WTC11 (cell line): ENCODE data around the gene IMMT. TPM values are rescaled to one million over a fixed set of nuclear protein-coding genes. Genes with fewer than 3 reads are reported as not detected.

Experiments used
- ATAC-seq: fragments of 200-7000 bp; cut with Tn5 transposase; 2 replicates; pipeline ENCODE4 v1.10.0; 2021; ENCODE audit warnings: mild to moderate bottlenecking, moderate library complexity
- CTCF ChIA-PET: fragments of 300-600 bp; sonication (Branson Sonifier 250); formaldehyde crosslinking; loops from one replicate; lab custom pipeline; 2021; ENCODE audit warnings: antibody characterized with exemption; lab: Charles Lee
- POLR2A ChIA-PET: fragments of 350-600 bp; sonication (Branson Sonifier 250); formaldehyde crosslinking; loops from one replicate; lab custom pipeline; 2021; ENCODE audit warnings: antibody characterized with exemption; lab: Charles Lee
- DNase-seq: peaks from one replicate; pipeline ENCODE4 v3.0.0; 2021; ENCODE audit warnings: low spot score
- H3K27ac Mint-ChIP-seq: 2 replicates; pipeline ENCODE4 v1.8.0; 2021; ENCODE audit warnings: mixed read lengths
- H3K27me3 Mint-ChIP-seq: 2 replicates; pipeline ENCODE4 v1.8.0; 2021; ENCODE audit warnings: low read depth, mild to moderate bottlenecking, moderate library complexity, mixed read lengths
- H3K36me3 Mint-ChIP-seq: 2 replicates; pipeline ENCODE4 v1.8.0; 2021; ENCODE audit warnings: mixed read lengths
- H3K4me1 Mint-ChIP-seq: 2 replicates; pipeline ENCODE4 v1.8.0; 2022; ENCODE audit warnings: mixed read lengths
- H3K4me3 Mint-ChIP-seq: 2 replicates; pipeline ENCODE4 v1.8.0; 2021; ENCODE audit warnings: mild to moderate bottlenecking, moderate library complexity, mixed read lengths
- H3K9me3 Mint-ChIP-seq: 2 replicates; pipeline ENCODE4 v1.8.0; 2021; ENCODE audit warnings: mixed read lengths
- ATF1 ChIP-seq: sonication (generic); formaldehyde crosslinking; IDR thresholded peaks from 2 replicates; pipeline ENCODE4 v1.8.1; 2023; ENCODE audit warnings: mild to moderate bottlenecking, moderate library complexity, missing genetic modification reagents
- ELF4 ChIP-seq: sonication (generic); formaldehyde crosslinking; IDR thresholded peaks from 2 replicates; pipeline ENCODE4 v1.8.1; 2022; ENCODE audit warnings: low read depth, mild to moderate bottlenecking, moderate library complexity, missing genetic modification reagents
- EMX1 ChIP-seq: fragments of 250-450 bp; sonication (Bioruptor Pico); IDR thresholded peaks from 2 replicates; pipeline ENCODE4 v1.8.0; 2021; ENCODE audit warnings: mild to moderate bottlenecking
- ERG ChIP-seq: fragments of 250-450 bp; sonication (Bioruptor Pico); IDR thresholded peaks from 2 replicates; pipeline ENCODE4 v1.8.0; 2021; ENCODE audit warnings: mild to moderate bottlenecking
- FOXJ3 ChIP-seq: sonication (generic); formaldehyde crosslinking; IDR thresholded peaks from 2 replicates; pipeline ENCODE4 v1.9.0; 2021; ENCODE audit warnings: missing genetic modification reagents, mild to moderate bottlenecking, borderline replicate concordance
- GRHL2 ChIP-seq: fragments of 250-450 bp; sonication (Bioruptor Pico); IDR thresholded peaks from 2 replicates; pipeline ENCODE4 v1.8.0; 2022; ENCODE audit warnings: mild to moderate bottlenecking, moderate library complexity; ENCODE audit not compliant: insufficient replicate concordance, severe bottlenecking
- IRF2 ChIP-seq: sonication (generic); formaldehyde crosslinking; IDR thresholded peaks from 2 replicates; pipeline ENCODE4 v1.8.0; 2022; ENCODE audit warnings: low read depth, missing genetic modification reagents, borderline replicate concordance
- KAT7 ChIP-seq: sonication (generic); formaldehyde crosslinking; IDR thresholded peaks from 2 replicates; pipeline ENCODE4 v1.8.1; 2023; ENCODE audit warnings: missing genetic modification reagents, mild to moderate bottlenecking, borderline replicate concordance
- MLX ChIP-seq: sonication (generic); formaldehyde crosslinking; IDR thresholded peaks from 2 replicates; pipeline ENCODE4 v1.8.1; 2023; ENCODE audit warnings: mild to moderate bottlenecking, missing genetic modification reagents, moderate library complexity
- MXD4 ChIP-seq: fragments of 250-450 bp; sonication (Bioruptor Pico); IDR thresholded peaks from 2 replicates; pipeline ENCODE4 v1.8.0; 2021; ENCODE audit warnings: mild to moderate bottlenecking, moderate library complexity, borderline replicate concordance
- NFYB ChIP-seq: sonication (generic); formaldehyde crosslinking; conservative IDR thresholded peaks from 2 replicates; pipeline ENCODE4 v1.8.0; 2022; ENCODE audit warnings: low read depth, missing genetic modification reagents
- NR2C2 ChIP-seq: sonication (generic); formaldehyde crosslinking; IDR thresholded peaks from 2 replicates; pipeline ENCODE4 v1.8.0; 2022; ENCODE audit warnings: mild to moderate bottlenecking, missing genetic modification reagents
- OVOL2 ChIP-seq: fragments of 250-450 bp; sonication (Bioruptor Pico); IDR thresholded peaks from 2 replicates; pipeline ENCODE4 v1.9.0; 2021; ENCODE audit warnings: mild to moderate bottlenecking, borderline replicate concordance
- PRRX2 ChIP-seq: fragments of 250-450 bp; sonication (Bioruptor Pico); IDR thresholded peaks from 2 replicates; pipeline ENCODE4 v1.8.0; 2021; ENCODE audit warnings: mild to moderate bottlenecking
- SMAD4 ChIP-seq: sonication (generic); formaldehyde crosslinking; IDR thresholded peaks from 2 replicates; pipeline ENCODE4 v1.8.0; 2022; ENCODE audit warnings: mild to moderate bottlenecking, missing genetic modification reagents
- SP1 ChIP-seq: sonication (generic); formaldehyde crosslinking; conservative IDR thresholded peaks from 2 replicates; pipeline ENCODE4 v1.8.1; 2022; ENCODE audit warnings: missing genetic modification reagents
- TEAD4 ChIP-seq: sonication (generic); formaldehyde crosslinking; IDR thresholded peaks from 2 replicates; pipeline ENCODE4 v1.8.0; 2022; ENCODE audit warnings: mild to moderate bottlenecking, missing genetic modification reagents
- ZNF138 ChIP-seq: sonication (generic); formaldehyde crosslinking; conservative IDR thresholded peaks from 2 replicates; pipeline ENCODE4 v1.8.1; 2022; ENCODE audit warnings: mild to moderate bottlenecking, moderate library complexity, missing genetic modification reagents
- ZNF232 ChIP-seq: sonication (generic); formaldehyde crosslinking; IDR thresholded peaks from 2 replicates; pipeline ENCODE4 v1.8.0; 2022; ENCODE audit warnings: mild to moderate bottlenecking, missing genetic modification reagents
- ZNF263 ChIP-seq: sonication (generic); formaldehyde crosslinking; IDR thresholded peaks from 2 replicates; pipeline ENCODE4 v1.8.1; 2022; ENCODE audit warnings: low read depth, mild to moderate bottlenecking, moderate library complexity, missing genetic modification reagents
- ZNF281 ChIP-seq: sonication (generic); formaldehyde crosslinking; IDR thresholded peaks from 2 replicates; pipeline ENCODE4 v1.8.0; 2023; ENCODE audit warnings: mild to moderate bottlenecking, missing genetic modification reagents
- ZNF317 ChIP-seq: sonication (generic); formaldehyde crosslinking; IDR thresholded peaks from 2 replicates; pipeline ENCODE4 v1.8.1; 2023; ENCODE audit warnings: low read depth, mild to moderate bottlenecking, moderate library complexity, missing genetic modification reagents, borderline replicate concordance
- ZNF396 ChIP-seq: fragments of 250-450 bp; sonication (Bioruptor Pico); IDR thresholded peaks from 2 replicates; pipeline ENCODE4 v1.8.0; 2021; ENCODE audit warnings: mild to moderate bottlenecking, moderate library complexity, borderline replicate concordance
- ZNF416 ChIP-seq: fragments of 250-450 bp; sonication (Bioruptor Pico); IDR thresholded peaks from 2 replicates; pipeline ENCODE4 v1.9.0; 2021; ENCODE audit warnings: mild to moderate bottlenecking, inconsistent platforms
- ZNF425 ChIP-seq: fragments of 250-450 bp; sonication (Bioruptor Pico); conservative IDR thresholded peaks from 2 replicates; pipeline ENCODE4 v1.9.0; 2021; ENCODE audit warnings: mild to moderate bottlenecking
- ZNF671 ChIP-seq: fragments of 250-450 bp; sonication (Bioruptor Pico); IDR thresholded peaks from 2 replicates; pipeline ENCODE4 v1.8.0; 2021; ENCODE audit warnings: mild to moderate bottlenecking
- total RNA-seq: library from RNA; stranded (reverse); gene quantifications from 3 replicates; pipeline ENCODE4 v1.2.3, GENCODE V29; 2021

IMMT gene
- total RNA-seq, 1 experiment from 2014 or later, result 102 TPM

GRCh38 chr2:86226636-86227520 is 31.6 kb upstream of the IMMT start:
- ATAC-seq (no peak), DNase-seq (no peak)
- Mint-ChIP-seq H3K4me3 (no peak overlapping the region), H3K27me3 (no peaks in the 10 kb centered on the region), H3K36me3 (no peaks in the 10 kb centered on the region), H3K9me3 (no peaks in the 10 kb centered on the region), H3K27ac (no peak overlapping the region), H3K4me1 (peaks cover 13% of the 10 kb centered on the region)
- CTCF ChIA-PET, result no interaction called here
- TF ChIP-seq NR2C2 (CRISPR knock-in tag) (no peak), NFYB (CRISPR knock-in tag) (no peak), MXD4 (CRISPR knock-in tag) (no peak), EMX1 (CRISPR knock-in tag) (no peak), SP1 (no peak), IRF2 (CRISPR knock-in tag) (no peak)
- POLR2A ChIA-PET, result interaction anchor here (0.7 kb wide), 1 partner anchor 407 kb away, joined by 3 read pairs; no protein-coding TSS in a partner anchor

GRCh38 chr2:86226070-86226469 is 30.8 kb upstream of the IMMT start:
- H3K27ac Mint-ChIP-seq, result no peak overlapping the region
- ATAC-seq (no peak), DNase-seq (no peak)
- POLR2A ChIA-PET, result interaction anchor here (0.7 kb wide), 1 partner anchor 406 kb away, joined by 3 read pairs; no protein-coding TSS in a partner anchor
- no peaks in the 10 kb centered on the region for H3K9me3 Mint-ChIP-seq
- H3K27me3 Mint-ChIP-seq, result no peaks in the 10 kb centered on the region
- TF ChIP-seq ZNF671 (CRISPR knock-in tag) (no peak), NR2C2 (CRISPR knock-in tag) (no peak), MLX (no peak), ZNF416 (CRISPR knock-in tag) (no peak), ZNF138 (CRISPR knock-in tag) (no peak), TEAD4 (CRISPR knock-in tag) (no peak), SMAD4 (CRISPR knock-in tag) (no peak), KAT7 (CRISPR knock-in tag) (no peak), FOXJ3 (CRISPR knock-in tag) (no peak), ERG (CRISPR knock-in tag) (no peak), OVOL2 (no peak), MXD4 (CRISPR knock-in tag) (no peak), ELF4 (CRISPR knock-in tag) (no peak), ATF1 (no peak), PRRX2 (no peak)
- TF ChIP-seq, all 79 proteins: peak for 0
- no peaks in the 10 kb centered on the region for H3K36me3 Mint-ChIP-seq
- H3K4me3 Mint-ChIP-seq, result no peak overlapping the region
- CTCF ChIA-PET, result no interaction called here
- H3K4me1 Mint-ChIP-seq, result peaks cover 16% of the 10 kb centered on the region

- CTCF ChIA-PET, result no interaction called here
- Mint-ChIP-seq H3K9me3 (no peaks in the 10 kb centered on the region), H3K36me3 (no peaks in the 10 kb centered on the region), H3K4me1 (peaks cover 16% of the 10 kb centered on the region), H3K27me3 (no peaks in the 10 kb centered on the region), H3K27ac (no peak overlapping the region), H3K4me3 (no peak overlapping the region)
- DNase-seq (no peak), ATAC-seq (no peak)
- POLR2A ChIA-PET, result no interaction called here
- no peak for TF ChIP-seq NR2C2 (CRISPR knock-in tag)
- TF ChIP-seq PRRX2, result no peak
- no peak for TF ChIP-seq ZNF281 (CRISPR knock-in tag)
- no peak for TF ChIP-seq SP1
- TF ChIP-seq ZNF232 (CRISPR knock-in tag), result no peak
- no peak for TF ChIP-seq GRHL2 (CRISPR knock-in tag)
- no peak for TF ChIP-seq ZNF263
- TF ChIP-seq FOXJ3 (CRISPR knock-in tag), result no peak
- TF ChIP-seq ZNF425 (CRISPR knock-in tag), result no peak
- no peak for TF ChIP-seq KAT7 (CRISPR knock-in tag)
- no peak for TF ChIP-seq ZNF396 (CRISPR knock-in tag)
- no peak for TF ChIP-seq ZNF317
Measured at GRCh38 chr2:86225581-86225980, 30.3 kb upstream of the IMMT start.
